ENCODE measurements around the gene CLEC12A. TPM values are rescaled to one million over a fixed set of nuclear protein-coding genes. Genes with fewer than 3 reads are reported as not detected.

The CLEC12A gene
- total and polyA plus RNA-seq, 2 of the 4 experiments (the other 2 are of a cell fraction), result not detected

- TF ChIP-seq RCOR1 (IDR thresholded peaks at IDR 0.05; ENCODE audit: insufficient replicate concordance, low read length) (no peak), MAZ (IDR thresholded peaks at IDR 0.05; ENCODE audit: borderline replicate concordance, low read depth, low read length) (no peak)
- no TSS peak for BruUV-seq (replicated peaks)
- CTCF ChIA-PET, result interaction anchor here (4.5 kb wide), 1 partner anchor 178 kb away, joined by 16 read pairs; no protein-coding TSS in a partner anchor
These were observed 42.6 kb upstream of the CLEC12A start for GRCh38 chr12:9928607-9929006.

More at GRCh38 chr12:9928607-9929006, 42.6 kb upstream of the CLEC12A start:
- intact Hi-C loops (cut with micrococcal nuclease), result loop anchor here (5.0 kb wide), 1 partner anchor 214 kb away; no protein-coding TSS in a partner anchor
- H3K9me3 ChIP-seq (ENCODE audit: control insufficient read depth, insufficient read depth, low read length), result no peaks in the 10 kb centered on the region
- H2AK5ac ChIP-seq (ENCODE audit: low read depth, low read length), result no peak overlapping the region
- no peak overlapping the region for H2AFZ ChIP-seq (replicated peaks; ENCODE audit: low read length, poor library complexity)
- H3K9me1 ChIP-seq (ENCODE audit: insufficient read depth, low read length), result no peaks in the 10 kb centered on the region
- H2AK9ac ChIP-seq (replicated peaks; ENCODE audit: low read depth, low read length, poor library complexity), result no peak overlapping the region
- H3K79me1 ChIP-seq (ENCODE audit: low read depth in 1 of 2, low read length in 2 of 2), result no peaks in the 10 kb centered on the region
- H2BK20ac ChIP-seq (ENCODE audit: low read depth, low read length), result no peak overlapping the region
- H4K5ac ChIP-seq (ENCODE audit: low read depth, low read length), result no peak overlapping the region
- no peak overlapping the region for H3K23ac ChIP-seq (ENCODE audit: low read depth, low read length)
- peaks cover 3% of the 10 kb centered on the region for H3K27me3 ChIP-seq (ENCODE audit: control insufficient read depth, insufficient read depth, low read length)
- no peak for DNase-seq
- no peaks in the 10 kb centered on the region for H3K4me1 ChIP-seq (ENCODE audit: control insufficient read depth, insufficient read depth, low read length)
- no peak overlapping the region for H3K9ac ChIP-seq (ENCODE audit: low read depth, low read length)
- H3K14ac ChIP-seq (replicated peaks; ENCODE audit: low read depth, low read length), result no peak overlapping the region
- H3K18ac ChIP-seq (ENCODE audit: low read depth, low read length), result no peak overlapping the region
- in situ Hi-C loops (cut with MboI; ENCODE audit: low sequenced_read_pairs), result loop anchor here (5.0 to 10.0 kb wide), 2 partner anchors 114 to 181 kb away; no protein-coding TSS in a partner anchor
- H3K4me2 ChIP-seq (ENCODE audit: low read depth, low read length), result no peak overlapping the region
- H2BK15ac ChIP-seq (ENCODE audit: low read depth, low read length), result no peak overlapping the region
- no peak overlapping the region for H3K56ac ChIP-seq (ENCODE audit: extremely low read depth, insufficient read depth, low read length)
- no peak overlapping the region for H3K4me3 ChIP-seq (ENCODE audit: insufficient read depth, low read depth, low read length)
- no peak overlapping the region for H3K27ac ChIP-seq (ENCODE audit: insufficient read depth, low read length)
- POLR2A ChIA-PET (ENCODE audit: unreplicated experiment), result no interaction called here
- H2BK5ac ChIP-seq (ENCODE audit: low read depth, low read length, poor library complexity, severe bottlenecking), result no peak overlapping the region
- WGBS, 2 experiments (ENCODE audit: extremely low coverage in 2 of 2, insufficient read length in 1 of 2), result no CpG with 5 or more reads among the region's 3 CpGs
- H3K4ac ChIP-seq (ENCODE audit: low read depth, low read length), result no peak overlapping the region
- no peak overlapping the region for H2BK120ac ChIP-seq (ENCODE audit: low read depth, low read length)
- dilution Hi-C loops (cut with HindIII; ENCODE audit: low sequenced_read_pairs, unreplicated experiment), result no loop called here
- H4K20me1 ChIP-seq (ENCODE audit: insufficient read depth, low read length), result no peaks in the 10 kb centered on the region
- H4K8ac ChIP-seq (ENCODE audit: low read depth in 2 of 2, low read length in 2 of 2), result no peak overlapping the region
- ATAC-seq (ENCODE audit: low read depth), result no peak
- no peak overlapping the region for H4K91ac ChIP-seq (ENCODE audit: insufficient read depth, low read depth, low read length)
- no peaks in the 10 kb centered on the region for H3K36me3 ChIP-seq (ENCODE audit: control insufficient read depth, insufficient read depth, low read length)

Measured in IMR-90 (cell line).